Lung (tissue), 12 donors: ENCODE measurements around the gene UNC93A. TPM values are rescaled to one million over a fixed set of nuclear protein-coding genes. Genes with fewer than 3 reads are reported as not detected.
"Not testable (repeated sequence)": the region's sequence is repeated elsewhere in the genome, so short reads cannot be mapped to it uniquely, and the experiment has no call there.

Experiments used
- ATAC-seq: fragments of 200-7000 bp; cut with Tn5 transposase; one replicate; pipeline ENCODE4 v1.9.1; 2020; ENCODE audit warnings: moderate number of reproducible peaks; ENCODE audit not compliant: insufficient read depth, low FRiP score
- DNase-seq, 3 donors: peaks; one replicate each; pipeline ENCODE4 v3.0.0-alpha.2; 2013 to 2017
- H3K27ac ChIP-seq, 2 donors: one replicate each; pipeline ENCODE4 v1.5.1; 2013; ENCODE audit warnings: mild to moderate bottlenecking in 2 of 2, moderate library complexity in 2 of 2, control low read depth in 1 of 2, inconsistent platforms in 1 of 2, low read depth in 1 of 2, low read length in 1 of 2
- H3K27me3 ChIP-seq, 3 donors: one replicate each; pipeline ENCODE4 v1.5.1; 2013; ENCODE audit warnings: low read length in 2 of 3; ENCODE audit not compliant: control insufficient read depth in 3 of 3, insufficient read depth in 3 of 3
- H3K36me3 ChIP-seq, 4 donors: one replicate each; pipeline ENCODE4 v1.5.1; 2013; ENCODE audit warnings: low read length in 4 of 4, mild to moderate bottlenecking in 1 of 4, moderate library complexity in 1 of 4; ENCODE audit not compliant: control insufficient read depth in 4 of 4, insufficient read depth in 4 of 4
- H3K4me1 ChIP-seq, 5 donors: one replicate each; pipeline ENCODE4 v1.5.1; 2013; ENCODE audit warnings: low read length in 5 of 5, mild to moderate bottlenecking in 2 of 5, moderate library complexity in 1 of 5; ENCODE audit not compliant: control insufficient read depth in 5 of 5, insufficient read depth in 5 of 5
- H3K4me3 ChIP-seq: one replicate; pipeline ENCODE4 v1.5.1; 2013; ENCODE audit warnings: mild to moderate bottlenecking, control low read depth, moderate library complexity
- H3K9ac ChIP-seq, 2 donors: one replicate each; pipeline ENCODE4 v1.5.1; 2013; ENCODE audit warnings: low read length in 2 of 2, control low read depth in 1 of 2; ENCODE audit not compliant: insufficient read depth in 1 of 2
- H3K9me3 ChIP-seq, 4 donors: one replicate each; pipeline ENCODE4 v1.5.1; 2013; ENCODE audit warnings: low read length in 3 of 4, mild to moderate bottlenecking in 1 of 4, moderate library complexity in 1 of 4; ENCODE audit not compliant: control insufficient read depth in 4 of 4, insufficient read depth in 3 of 4
- CTCF ChIP-seq: IDR thresholded peaks from 2 replicates; pipeline ENCODE4 v1.5.1; 2012; ENCODE audit warnings: mild to moderate bottlenecking; ENCODE audit errors: control extremely low read depth, extremely low read depth
- WGBS, 2 donors: extraction: QIAGEN DNeasy Blood & Tissue Kit; methylation state at CpG; one replicate each; pipeline ENCODE4 v1.1.7; 2013; 5-methylcytosine and 5-hydroxymethylcytosine counted together
- polyA plus RNA-seq, 2 donors: library from polyadenylated mRNA; stranded (reverse); fragments of 200-250 nt; gene quantifications; one replicate each; pipeline ENCODE4 v1.2.1, GENCODE V29; 2013
- total RNA-seq, 2 donors: library from RNA; depleted of rRNA in 1 of 2; stranded (reverse); fragments of >200 nt in 1 of 2; gene quantifications; one replicate each; pipeline ENCODE4 v1.2.1, GENCODE V29; 2014 to 2021
- donor health status: control.
- donor health status: control.
- donor health status: Bipolar disorder and iron deficiency.
- donor health status: healthy.
- donor health status: DM: yes; HTN: yes; CAD: no.

UNC93A gene
- total and polyA plus RNA-seq, 4 donors = not detected

- 82 to 95% methylated on average over 15 of the region's 15 CpGs for WGBS, 2 donors
- no peak overlapping the region for H3K27ac ChIP-seq
- ATAC-seq (no peak), DNase-seq (no peak)
- peaks cover 0 to 2% (median 0%) of the 10 kb centered on the region in 4 donors for H3K9me3 ChIP-seq
- TF ChIP-seq CTCF = no peak
- H3K27me3 ChIP-seq = peaks cover 0 to 4% (median 0%) of the 10 kb centered on the region in 3 donors
- H3K4me1 ChIP-seq = peaks cover 0 to 3% (median 0%) of the 10 kb centered on the region in 5 donors
- H3K4me3 ChIP-seq = no peak overlapping the region
- H3K9ac ChIP-seq = no peak overlapping the region
- H3K36me3 ChIP-seq = no peaks in the 10 kb centered on the region
These were observed 15.4 kb downstream of the UNC93A start for GRCh38 chr6:167306401-167306998.

- no peak overlapping the region for H3K27ac ChIP-seq
- H3K4me3 ChIP-seq = no peak overlapping the region
- WGBS, 2 donors = 83 to 85% methylated on average over 20 of the region's 20 CpGs
- DNase-seq (no peak), ATAC-seq (no peak)
- peaks cover 0 to 2% (median 0%) of the 10 kb centered on the region in 4 donors for H3K9me3 ChIP-seq
- no peak overlapping the region for H3K9ac ChIP-seq
- no peak for TF ChIP-seq CTCF
- peaks cover 0 to 3% (median 0%) of the 10 kb centered on the region in 5 donors for H3K4me1 ChIP-seq
- peaks cover 0 to 4% (median 0%) of the 10 kb centered on the region in 3 donors for H3K27me3 ChIP-seq
- H3K36me3 ChIP-seq = no peaks in the 10 kb centered on the region
These were observed 16.3 kb downstream of the UNC93A start for GRCh38 chr6:167307342-167307955.

DNA sequence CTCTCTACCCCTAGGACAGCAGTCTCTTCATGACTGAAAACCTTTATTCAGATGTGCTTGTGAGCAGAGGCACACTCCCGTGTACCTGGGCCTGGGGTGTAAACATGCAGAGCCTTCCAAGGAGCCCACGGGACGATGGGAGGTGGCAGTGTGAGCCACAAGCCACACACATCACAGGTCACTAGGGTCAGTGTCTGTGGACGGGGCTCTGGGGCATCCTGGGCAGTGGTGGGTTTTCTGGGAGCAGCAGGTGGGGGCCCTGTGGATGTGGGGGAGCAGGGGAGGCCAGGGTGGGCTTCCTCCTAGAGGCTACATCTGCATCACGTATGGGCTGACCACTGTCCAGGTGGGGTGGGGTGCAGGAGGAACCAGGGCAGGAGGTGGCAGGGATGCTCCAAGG lies 17.1 kb downstream of the UNC93A start:
- Histone ChIP-seq H3K4me1 (peaks cover 0 to 3% (median 0%) of the 10 kb centered on the region in 5 donors), H3K27me3 (peaks cover 0 to under 1% (median 0%) of the 10 kb centered on the region in 3 donors), H3K36me3 (no peaks in the 10 kb centered on the region), H3K27ac (no peak overlapping the region), H3K9me3 (peaks cover 0 to 2% (median 0%) of the 10 kb centered on the region in 4 donors), H3K9ac (no peak overlapping the region), H3K4me3 (no peak overlapping the region)
- no peak for ATAC-seq
- no peak for DNase-seq
- WGBS, 2 donors = 89 to 93% methylated on average over 5 of the region's 5 CpGs
- TF ChIP-seq CTCF = no peak

DNA sequence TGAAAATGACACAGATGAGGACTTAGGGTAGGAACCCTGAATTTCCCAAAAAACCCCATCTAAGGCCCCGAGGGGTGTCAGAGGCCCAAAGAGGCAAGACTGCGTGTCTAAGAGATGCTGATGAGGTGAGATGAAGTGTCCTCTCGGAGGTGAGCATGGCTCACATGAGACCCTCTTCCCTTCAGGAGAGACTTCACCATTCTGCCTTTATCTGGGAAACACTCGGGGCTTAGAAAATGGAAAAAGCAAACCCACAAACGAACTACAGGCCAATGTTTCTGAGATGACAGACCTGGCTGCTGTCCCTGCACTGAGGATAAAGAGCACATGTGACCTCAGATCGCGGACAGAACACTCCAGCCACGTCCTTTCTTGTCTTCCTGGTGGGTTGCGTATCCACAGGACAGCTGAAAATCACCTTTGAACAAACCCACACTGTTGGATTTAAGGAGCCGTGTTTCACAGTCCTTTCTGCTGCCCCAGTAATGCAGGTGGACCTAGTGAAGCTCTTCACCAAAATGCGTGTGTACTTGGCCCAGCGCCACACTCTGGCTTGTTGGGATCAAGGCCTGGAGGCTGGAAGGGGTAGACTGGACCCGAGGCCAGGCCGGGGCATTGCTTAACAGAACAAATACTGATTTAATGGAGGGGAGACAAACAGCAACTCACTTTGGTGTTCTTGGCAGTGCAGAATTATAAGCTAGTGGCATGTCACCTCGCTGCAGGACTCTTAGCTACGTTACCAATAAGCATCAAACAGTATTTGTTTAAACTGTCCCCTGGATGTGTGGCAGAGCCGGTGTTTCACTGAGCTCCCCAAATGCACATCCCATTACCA lies 18.5 kb downstream of the UNC93A start:
- H3K27me3 ChIP-seq, H3K4me1 ChIP-seq, H3K27ac ChIP-seq, H3K9me3 ChIP-seq, DNase-seq, H3K9ac ChIP-seq, ATAC-seq, H3K4me3 ChIP-seq, H3K36me3 ChIP-seq: not testable (repeated sequence)
- 71 to 83% methylated on average over 14 to 17 of the region's 17 CpGs for WGBS, 2 donors
